IPS-NIHi7 (cell line): ENCODE data around the gene NCR2.

Source experiments
- DNase-seq: peaks from one replicate; pipeline ENCODE4 v3.0.0; 2012; ENCODE audit warnings: mixed read lengths; ENCODE audit errors: extremely low spot score

NCR2 gene

DNA sequence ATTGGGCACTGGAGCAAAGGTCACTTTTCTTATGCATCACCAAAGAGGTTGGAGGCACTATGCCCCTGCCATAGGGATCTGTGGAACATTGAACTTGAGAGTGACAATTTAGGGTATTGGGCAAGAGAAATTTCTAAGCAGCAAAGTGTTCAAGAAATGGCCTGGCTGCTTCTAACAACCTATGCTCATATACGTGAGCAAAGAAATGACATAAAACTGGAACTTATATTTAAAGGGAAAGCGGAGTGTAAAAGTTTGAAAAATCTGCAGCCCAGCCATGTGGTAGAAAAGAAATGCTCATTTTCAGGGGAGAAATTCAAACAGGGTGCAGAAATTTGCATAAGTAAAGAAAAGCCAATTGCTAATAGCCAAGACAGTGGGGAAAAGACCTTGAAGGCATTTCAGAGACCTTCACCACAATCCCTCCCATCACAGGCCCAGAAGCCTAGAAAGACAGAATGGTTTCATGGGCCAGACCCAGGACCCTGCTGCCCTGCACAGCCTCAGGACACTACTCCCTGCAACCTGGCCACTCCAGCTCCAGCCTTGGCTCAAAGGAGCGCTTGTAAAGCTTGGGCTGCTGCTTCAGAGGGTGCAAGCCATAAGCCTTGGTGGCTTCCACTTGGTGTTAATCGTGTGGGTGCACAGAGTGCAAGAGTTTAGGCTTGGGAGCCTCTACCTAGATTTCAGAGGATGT, 24.4 kb downstream of the NCR2 start:
- no peak for DNase-seq

DNA sequence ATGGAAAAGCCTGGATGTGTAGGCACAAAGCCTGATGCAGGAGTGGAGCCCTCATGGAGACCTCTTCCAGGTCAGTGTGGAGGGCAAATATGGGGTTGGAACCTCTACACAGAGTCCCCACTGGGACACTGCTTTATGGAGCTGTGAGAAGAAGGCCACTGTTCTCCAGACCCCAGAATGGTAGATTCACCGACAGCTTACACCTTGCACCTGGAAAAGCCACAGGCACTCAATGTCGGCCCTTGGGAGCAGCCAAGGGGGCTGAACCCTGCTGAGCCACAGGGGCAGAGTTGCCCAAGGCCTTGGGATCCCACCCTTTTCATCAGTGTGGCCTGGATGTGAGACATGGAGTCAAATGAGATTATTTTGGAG, 24.9 kb downstream of the NCR2 start:
- no peak for DNase-seq

- DNase-seq = no peak
These were observed 30.7 kb downstream of the NCR2 start for GRCh38 chr6:41366150-41366549.

DNA sequence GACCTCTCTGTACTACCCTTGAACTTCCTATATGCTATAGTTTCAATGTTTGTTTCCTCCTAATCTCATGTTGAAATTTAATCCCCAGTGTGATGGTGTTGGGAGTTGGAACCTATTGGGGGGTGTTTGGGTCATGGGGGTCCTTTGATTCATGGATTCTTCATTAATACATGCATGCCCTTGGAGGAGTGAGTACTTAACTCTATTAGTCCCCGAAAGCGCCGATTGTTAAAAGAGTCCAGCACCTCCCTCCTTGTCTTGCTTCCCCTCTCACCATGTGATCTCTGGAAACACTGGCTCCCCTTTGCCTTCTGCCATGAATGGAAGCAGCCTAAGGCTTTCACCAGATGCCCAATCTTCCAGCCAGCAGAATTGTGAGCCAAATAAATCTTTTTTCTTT, 31.7 kb downstream of the NCR2 start:
- DNase-seq = no peak

GRCh38 chr6:41367700-41368099, 32.3 kb downstream of the NCR2 start:
- DNase-seq = peak; percentile 95

DNA sequence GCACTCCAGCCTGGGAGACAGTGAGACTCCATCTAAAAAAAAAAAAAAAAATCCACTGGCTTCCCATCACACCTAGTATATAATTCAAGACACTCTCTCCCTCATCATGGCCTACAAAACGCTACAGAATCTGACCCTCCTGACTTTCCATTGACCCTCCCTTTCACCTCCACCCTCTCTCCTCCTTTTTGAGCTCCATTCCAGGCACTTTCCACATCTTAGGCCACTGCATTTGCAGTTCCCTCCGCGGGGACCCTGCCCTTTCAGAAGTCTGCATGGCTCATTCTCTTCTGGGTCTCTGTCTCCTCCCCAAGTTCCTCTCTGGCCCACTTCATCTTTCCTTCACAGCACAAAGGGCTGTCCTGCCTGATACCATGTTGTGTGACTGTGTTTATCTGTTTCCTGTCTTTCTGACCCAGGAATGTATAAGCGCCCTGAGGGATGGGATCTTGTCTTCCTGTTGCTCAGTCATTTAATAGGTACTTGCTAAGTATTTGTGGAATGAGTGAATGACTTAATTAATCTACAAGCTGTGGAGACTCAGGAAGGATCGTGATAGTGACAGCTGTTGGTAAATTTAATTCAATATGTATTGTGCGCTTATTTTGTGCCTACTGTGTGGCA, 35.2 kb downstream of the NCR2 start:
- no peak for DNase-seq

DNA sequence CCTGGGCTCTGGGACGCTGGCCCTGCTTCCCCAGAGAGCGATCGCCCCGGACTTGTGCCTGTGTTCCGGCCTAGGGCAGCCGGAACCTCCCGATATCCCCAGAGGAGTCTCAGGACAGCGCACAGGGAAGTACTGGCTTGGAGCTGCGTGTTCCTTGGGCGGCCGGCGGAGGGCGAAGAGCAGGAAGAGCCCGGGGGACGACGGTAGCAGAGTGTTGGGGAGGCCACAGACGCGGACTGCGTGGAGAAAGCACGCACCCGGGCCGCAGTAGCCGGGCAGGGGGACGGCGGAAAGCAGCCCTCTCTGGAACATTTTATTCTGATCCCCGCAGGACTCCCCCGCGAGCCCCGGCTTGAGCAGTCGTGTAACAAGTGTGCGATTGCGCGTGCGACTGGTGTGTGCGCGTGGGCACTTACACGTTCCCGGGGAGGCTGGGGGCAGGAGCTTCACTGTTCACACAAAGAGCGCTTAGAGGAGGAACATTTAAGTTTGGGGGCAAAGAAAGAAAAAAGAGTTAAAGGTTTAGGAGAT, 36.1 kb downstream of the NCR2 start:
- DNase-seq = peak; percentile 63

DNA sequence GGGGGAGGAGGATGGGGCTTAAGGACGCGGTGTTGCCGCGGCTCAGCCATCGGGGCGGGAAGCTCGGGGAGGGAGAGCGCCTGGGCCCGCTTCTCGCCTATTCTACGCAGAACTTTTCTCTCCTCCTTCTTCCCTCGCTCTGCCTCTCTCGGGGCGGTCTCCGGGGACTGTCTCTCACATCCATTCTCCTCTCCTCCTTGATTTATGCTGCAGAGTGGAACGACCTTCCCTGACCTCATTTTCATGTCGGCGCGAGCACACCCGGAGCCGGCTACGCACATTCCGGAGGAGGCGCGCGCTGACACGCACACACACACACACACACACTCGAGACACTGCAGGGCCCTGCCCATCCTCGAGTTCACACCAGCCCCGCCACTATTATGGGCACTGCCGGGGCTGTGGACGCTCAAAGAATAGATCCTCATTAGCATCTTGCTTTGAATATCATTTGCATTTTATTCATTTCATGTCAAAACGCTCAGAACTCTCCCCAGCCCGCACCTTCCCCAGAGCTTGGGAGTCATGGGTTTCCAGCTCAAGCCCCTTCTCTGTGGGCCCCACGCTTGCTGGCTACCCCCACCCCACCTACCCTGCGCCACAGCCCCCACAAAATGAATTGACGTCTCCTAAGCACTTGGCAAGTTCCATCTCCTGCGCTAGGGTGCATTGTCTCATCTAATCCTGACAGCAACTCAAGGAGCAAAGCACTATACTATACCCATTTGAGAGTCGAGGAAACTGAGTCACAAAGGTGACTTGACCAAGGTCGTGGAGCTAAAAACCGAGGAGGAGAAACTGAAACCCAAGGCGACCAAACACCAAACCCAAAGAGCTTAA, 36.8 kb downstream of the NCR2 start:
- DNase-seq = peak; percentile 44

DNA sequence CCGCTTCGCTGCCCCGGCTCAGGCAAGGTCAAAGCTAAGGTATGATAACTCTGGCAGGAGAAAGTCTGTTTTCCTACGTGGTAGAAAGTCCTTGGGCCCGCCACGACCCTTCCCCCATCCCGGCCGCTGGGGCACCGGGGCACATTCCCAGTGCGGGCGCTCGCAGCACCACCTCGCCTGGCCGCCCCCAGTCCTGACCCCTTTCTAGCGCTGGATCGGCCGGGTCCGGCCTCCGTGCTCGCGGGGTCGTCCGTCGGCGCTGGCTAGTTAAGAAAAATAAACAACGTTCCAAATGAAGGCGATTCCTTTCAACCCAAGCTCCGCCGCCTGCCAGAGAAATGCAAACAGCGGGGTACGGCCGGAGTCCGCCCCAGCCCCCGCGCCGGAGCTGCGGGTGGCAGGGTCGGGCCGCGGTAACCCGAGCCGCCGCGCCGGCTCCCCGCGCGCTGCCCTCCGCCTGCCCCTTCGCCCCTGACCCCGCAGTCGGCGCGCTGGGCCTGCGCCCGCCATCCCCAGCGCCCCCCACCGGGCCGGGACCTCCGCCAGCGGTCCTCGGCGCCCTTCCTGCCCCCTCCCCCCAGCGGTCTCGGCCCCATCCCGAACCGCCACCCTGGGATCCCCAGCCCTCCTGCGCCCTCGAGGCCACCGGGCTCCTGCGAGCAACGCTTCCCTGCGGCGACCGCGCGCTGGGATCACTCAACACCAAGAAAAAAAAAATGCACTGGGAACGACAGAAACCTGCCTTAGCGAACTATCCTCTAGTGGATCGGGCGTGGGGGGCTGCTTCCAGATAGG, 37.6 kb downstream of the NCR2 start:
- DNase-seq = peak; percentile 57

GRCh38 chr6:41373627-41373918, 38.2 kb downstream of the NCR2 start:
- DNase-seq = no peak

DNA sequence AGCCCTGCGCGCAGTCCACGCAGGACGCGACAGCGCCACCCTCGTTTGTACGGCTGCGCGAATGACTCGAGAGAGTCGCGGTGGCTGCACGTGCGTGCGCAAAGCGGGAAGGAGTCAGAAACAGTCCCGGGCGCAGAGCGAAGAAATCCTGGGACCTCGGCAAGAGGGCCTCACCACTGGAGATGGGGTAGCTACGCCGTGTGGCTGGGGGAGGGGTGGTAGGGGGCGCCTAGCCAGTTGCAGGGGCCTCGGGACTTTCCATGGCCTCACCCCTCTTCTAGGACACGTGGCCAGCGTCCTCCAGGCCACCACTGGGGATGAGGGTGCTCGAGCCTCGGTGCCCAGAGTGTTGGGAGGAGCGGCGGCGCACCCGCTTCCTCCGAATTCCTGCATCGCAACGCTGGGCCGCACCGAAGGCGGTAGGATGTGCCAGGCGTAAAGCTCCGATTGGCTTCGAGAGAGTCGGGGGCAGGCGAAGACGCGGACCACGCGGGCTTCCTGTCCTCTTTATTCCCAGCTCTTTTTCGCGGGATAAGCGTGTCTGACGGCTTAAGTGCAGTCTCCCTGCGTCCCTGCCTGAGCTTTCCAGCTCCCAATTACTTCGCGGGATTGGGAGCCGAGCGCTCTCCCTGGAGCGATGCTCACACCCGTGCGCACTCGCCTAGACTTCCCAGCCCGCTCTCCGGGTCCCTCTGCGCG, 38.7 kb downstream of the NCR2 start:
- DNase-seq = peak; percentile 47

DNA sequence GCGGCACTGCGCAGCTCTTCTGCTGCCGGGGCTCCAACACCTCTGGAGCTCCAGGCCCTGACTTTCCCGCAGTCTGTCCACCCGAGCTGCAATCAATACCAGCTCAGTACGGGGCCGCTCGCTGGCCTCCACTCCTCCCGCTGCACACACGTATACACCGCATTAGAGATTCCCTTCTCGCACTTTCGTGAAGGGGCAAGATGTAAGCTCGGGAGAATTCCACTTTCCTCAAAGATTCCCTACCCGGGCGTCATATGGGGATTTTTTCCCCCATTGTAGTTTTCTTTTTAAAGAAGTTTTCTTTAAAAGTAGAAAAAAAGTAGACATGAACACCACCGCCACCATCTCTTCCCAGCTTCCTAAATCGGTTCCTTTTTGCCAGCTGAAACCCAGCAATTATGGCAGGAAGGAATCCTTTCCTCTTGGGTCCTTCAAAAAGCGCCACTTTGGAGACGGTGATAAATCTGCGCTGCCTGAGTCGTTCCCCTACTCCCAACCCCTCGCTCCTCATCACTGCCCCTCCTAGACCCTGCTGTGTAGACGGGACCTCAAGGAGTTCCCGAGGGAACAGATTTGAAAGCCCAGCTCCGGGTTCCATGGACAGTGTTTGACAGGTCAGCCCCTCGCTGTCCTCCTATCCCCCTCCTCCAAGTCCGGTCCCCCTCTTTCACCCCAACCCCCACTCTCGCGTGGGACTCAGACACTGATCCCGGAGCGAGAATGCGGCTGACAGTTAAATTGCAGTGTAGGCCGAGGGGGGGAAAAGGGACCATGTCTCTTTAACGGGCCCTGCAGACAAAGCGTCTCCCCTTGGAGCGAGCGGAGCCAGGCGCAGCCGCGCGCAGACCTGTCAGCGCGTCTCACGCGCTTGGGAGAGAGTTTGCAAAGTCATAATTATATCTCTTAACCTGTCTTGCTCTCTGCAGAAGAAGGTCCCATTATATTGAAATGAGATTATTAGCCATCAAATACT, 39.5 kb downstream of the NCR2 start:
- DNase-seq = peak; percentile 50

DNA sequence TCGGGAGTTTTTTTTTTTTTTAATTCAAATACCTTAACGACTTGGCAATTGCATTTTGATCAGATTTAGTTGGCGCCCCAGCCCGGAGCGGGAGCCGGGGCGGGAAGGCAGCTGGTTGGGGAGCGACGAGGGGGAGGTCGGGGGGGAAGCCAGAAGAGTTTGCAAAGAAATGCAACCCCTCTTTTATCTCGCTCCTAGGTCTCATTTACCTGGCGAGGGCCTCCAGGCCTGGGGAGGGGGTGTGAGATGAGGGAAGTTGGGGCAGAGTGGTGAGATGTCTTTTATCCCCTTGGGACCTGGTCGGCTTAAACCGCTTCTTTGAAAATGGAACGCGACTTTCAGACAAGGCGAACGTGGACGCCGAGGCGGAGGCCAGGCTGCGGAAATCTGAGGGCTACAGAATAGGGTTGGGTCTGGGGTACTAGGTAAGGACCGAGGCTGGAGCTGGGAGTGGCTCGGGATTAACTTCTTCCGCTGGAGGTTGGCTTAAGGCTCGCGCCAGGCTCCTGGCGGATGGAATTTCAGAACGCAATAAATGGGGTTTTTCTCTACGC, 40.3 kb downstream of the NCR2 start:
- DNase-seq = peak; percentile 42

- no peak for DNase-seq
These were observed 40.8 kb downstream of the NCR2 start for GRCh38 chr6:41376176-41376575.

DNA sequence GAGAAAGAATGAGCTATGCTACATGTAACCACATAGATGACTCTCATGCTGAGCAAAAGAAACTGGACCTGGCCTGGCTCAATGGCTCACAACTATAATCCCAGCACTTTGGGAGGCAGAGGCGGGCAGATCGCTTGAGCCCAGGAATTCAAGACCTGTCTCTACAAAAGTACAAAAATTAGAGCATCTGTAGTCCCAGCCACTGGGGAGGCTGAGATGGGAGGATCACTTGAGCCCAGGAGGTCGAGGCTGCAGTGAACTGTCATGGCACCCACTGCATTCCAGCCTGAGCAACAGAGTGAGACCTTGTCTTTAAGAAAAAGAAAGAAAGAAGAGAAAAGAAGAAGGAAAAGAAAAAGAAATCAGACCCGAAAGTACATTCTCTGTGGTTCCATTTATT, 41.7 kb downstream of the NCR2 start:
- DNase-seq = no peak

GRCh38 chr6:41379306-41379705, 43.9 kb downstream of the NCR2 start:
- DNase-seq = no peak

- DNase-seq = no peak
These were observed 51.2 kb downstream of the NCR2 start for GRCh38 chr6:41386594-41386993.

- no peak for DNase-seq
These were observed 56.8 kb downstream of the NCR2 start for GRCh38 chr6:41392246-41392645.

DNA sequence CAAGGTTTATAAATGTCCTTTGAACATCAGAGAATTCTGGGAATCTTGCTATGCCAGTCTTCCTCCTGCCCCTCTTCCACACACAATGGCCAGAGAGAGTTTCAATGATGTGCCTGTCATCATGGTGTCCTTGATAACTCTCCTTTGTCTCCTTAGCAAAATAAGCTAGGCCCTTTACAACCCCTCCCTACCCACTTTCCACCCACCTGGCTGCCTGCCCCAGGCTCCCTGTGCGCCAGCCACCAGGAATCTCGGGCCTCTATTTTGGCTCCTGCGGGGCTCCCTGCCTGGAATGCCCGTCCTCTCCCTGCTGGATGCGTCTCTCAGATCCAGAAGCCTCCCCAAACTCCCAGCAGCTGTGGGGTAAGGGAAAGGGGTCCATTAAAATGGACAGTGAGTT, 60.9 kb downstream of the NCR2 start:
- DNase-seq = no peak

GRCh38 chr6:41399424-41399823, 64.0 kb downstream of the NCR2 start:
- no peak for DNase-seq
